Karpas-422 (cell line): Measurements from ENCODE around the gene RMI1. TPM values are rescaled to one million over a fixed set of nuclear protein-coding genes. Genes with fewer than 3 reads are reported as not detected.

Experiments used
- DNase-seq: peaks from one replicate; pipeline ENCODE4 v3.0.0-alpha.2; 2015
- H2AFZ ChIP-seq: fragments of 200-600 bp; sonication (generic); 2 replicates; pipeline ENCODE4 v1.6.1; 2014; ENCODE audit warnings: antibody characterized with exemption, low read length, mixed read lengths
- H3K27ac ChIP-seq: fragments of 200-600 bp; sonication (generic); 2 replicates; pipeline ENCODE4 v1.5.1; 2014; ENCODE audit warnings: mild to moderate bottlenecking, low read length, moderate library complexity
- H3K27me3 ChIP-seq: fragments of 200-600 bp; sonication (generic); 2 replicates; pipeline ENCODE4 v1.6.1; 2014; ENCODE audit warnings: low read length, mixed read lengths
- H3K36me3 ChIP-seq: fragments of 200-600 bp; sonication (generic); 2 replicates; pipeline ENCODE4 v1.6.1; 2014; ENCODE audit warnings: low read length, mixed read lengths; ENCODE audit not compliant: insufficient read depth
- H3K4me1 ChIP-seq: fragments of 200-600 bp; sonication (generic); 2 replicates; pipeline ENCODE4 v1.6.1; 2014; ENCODE audit warnings: mild to moderate bottlenecking, low read length, mixed read lengths
- H3K4me2 ChIP-seq: fragments of 200-600 bp; sonication (generic); 2 replicates; pipeline ENCODE4 v1.6.1; 2014; ENCODE audit warnings: low read length, low read depth, mild to moderate bottlenecking; ENCODE audit not compliant: poor library complexity, severe bottlenecking
- H3K4me3 ChIP-seq: fragments of 200-600 bp; sonication (generic); 2 replicates; pipeline ENCODE4 v1.5.1; 2014; ENCODE audit warnings: mild to moderate bottlenecking, antibody characterized with exemption, low read length, mixed read lengths
- H3K79me2 ChIP-seq: fragments of 200-600 bp; sonication (generic); 2 replicates; pipeline ENCODE4 v1.6.1; 2014; ENCODE audit warnings: mild to moderate bottlenecking, low read length, mixed read lengths
- H3K9ac ChIP-seq: fragments of 200-600 bp; sonication (generic); 2 replicates; pipeline ENCODE4 v1.6.0; 2014; ENCODE audit warnings: low read length
- H3K9me2 ChIP-seq: fragments of 200-600 bp; sonication (generic), shearing (Covaris generic); replicated peaks from 2 replicates; pipeline ENCODE4 v1.6.0; 2014; ENCODE audit warnings: mild to moderate bottlenecking, low read length, moderate library complexity; ENCODE audit not compliant: insufficient read depth
- H3K9me3 ChIP-seq: fragments of 300-700, 200-600 bp; sonication (generic); 2 replicates; pipeline ENCODE4 v1.6.1; 2014; ENCODE audit warnings: low read length, mixed read lengths
- H4K20me1 ChIP-seq: fragments of 200-600 bp; sonication (generic); 2 replicates; pipeline ENCODE4 v1.6.1; 2014; ENCODE audit warnings: mild to moderate bottlenecking, antibody characterized with exemption, low read length, low read depth; ENCODE audit not compliant: insufficient read depth
- total RNA-seq: library from RNA; depleted of rRNA; stranded (reverse); fragments of >200 nt; shearing (Covaris generic); gene quantifications from 2 replicates; pipeline ENCODE4 v1.2.3, GENCODE V29; 2014; ENCODE audit warnings: low replicate concordance

Gene RMI1
- total RNA-seq, 1 experiment from 2014 or later = 14.9 TPM

GRCh38 chr9:83975300-83975699, 5.3 kb upstream of the RMI1 start:
- Histone ChIP-seq H3K27ac (no peak overlapping the region), H3K4me1 (peaks cover 16% of the 10 kb centered on the region)

GRCh38 chr9:83976372-83976771, 4.2 kb upstream of the RMI1 start:
- Histone ChIP-seq H3K27ac (no peak overlapping the region), H3K4me3 (no peak overlapping the region), H3K27me3 (no peaks in the 10 kb centered on the region), H3K4me2 (no peak overlapping the region), H3K36me3 (peaks cover 80% of the 10 kb centered on the region), H2AFZ (no peak overlapping the region), H3K9me3 (no peaks in the 10 kb centered on the region), H3K79me2 (peaks cover 71% of the 10 kb centered on the region), H3K4me1 (peaks cover 16% of the 10 kb centered on the region), H3K9me2 (no peaks in the 10 kb centered on the region), H3K9ac (no peak overlapping the region), H4K20me1 (peaks cover 75% of the 10 kb centered on the region)
- DNase-seq = no peak

More at GRCh38 chr9:83975300-83975699, 5.3 kb upstream of the RMI1 start:
- Histone ChIP-seq H4K20me1 (peaks cover 85% of the 10 kb centered on the region), H2AFZ (no peak overlapping the region), H3K9ac (no peak overlapping the region), H3K36me3 (peaks cover 91% of the 10 kb centered on the region), H3K4me2 (no peak overlapping the region), H3K9me3 (no peaks in the 10 kb centered on the region), H3K4me3 (no peak overlapping the region), H3K9me2 (no peaks in the 10 kb centered on the region), H3K79me2 (peaks cover 63% of the 10 kb centered on the region), H3K27me3 (no peaks in the 10 kb centered on the region)
- DNase-seq = no peak

- no peaks in the 10 kb centered on the region for H3K27me3 ChIP-seq
- peaks cover 79% of the 10 kb centered on the region for H3K79me2 ChIP-seq
- no peak for DNase-seq
- H3K27ac ChIP-seq = no peak overlapping the region
- H3K4me3 ChIP-seq = no peak overlapping the region
- H3K9ac ChIP-seq = no peak overlapping the region
- H4K20me1 ChIP-seq = peaks cover 68% of the 10 kb centered on the region
- H2AFZ ChIP-seq = no peak overlapping the region
- H3K9me2 ChIP-seq = no peaks in the 10 kb centered on the region
- peaks cover 24% of the 10 kb centered on the region for H3K4me1 ChIP-seq
- peaks cover 72% of the 10 kb centered on the region for H3K36me3 ChIP-seq
- peak overlapping the region; percentile 77 for H3K4me2 ChIP-seq
- H3K9me3 ChIP-seq = no peaks in the 10 kb centered on the region
Observed at GRCh38 chr9:83977196-83977595, 3.4 kb upstream of the RMI1 start.

- Histone ChIP-seq H3K36me3 (peaks cover 52% of the 10 kb centered on the region), H3K4me3 (peak overlapping the region; percentile 91), H3K9me3 (no peaks in the 10 kb centered on the region), H3K79me2 (peaks cover 94% of the 10 kb centered on the region), H4K20me1 (peaks cover 52% of the 10 kb centered on the region), H3K4me1 (peaks cover 44% of the 10 kb centered on the region), H3K4me2 (peak overlapping the region; percentile 77), H3K27me3 (no peaks in the 10 kb centered on the region), H3K27ac (peak overlapping the region; percentile 94), H3K9me2 (no peaks in the 10 kb centered on the region), H2AFZ (no peak overlapping the region), H3K9ac (peak overlapping the region; percentile 100)
- DNase-seq = peak; percentile 94
Observed at GRCh38 chr9:83978992-83979811, 1.4 kb upstream of the RMI1 start.

DNA sequence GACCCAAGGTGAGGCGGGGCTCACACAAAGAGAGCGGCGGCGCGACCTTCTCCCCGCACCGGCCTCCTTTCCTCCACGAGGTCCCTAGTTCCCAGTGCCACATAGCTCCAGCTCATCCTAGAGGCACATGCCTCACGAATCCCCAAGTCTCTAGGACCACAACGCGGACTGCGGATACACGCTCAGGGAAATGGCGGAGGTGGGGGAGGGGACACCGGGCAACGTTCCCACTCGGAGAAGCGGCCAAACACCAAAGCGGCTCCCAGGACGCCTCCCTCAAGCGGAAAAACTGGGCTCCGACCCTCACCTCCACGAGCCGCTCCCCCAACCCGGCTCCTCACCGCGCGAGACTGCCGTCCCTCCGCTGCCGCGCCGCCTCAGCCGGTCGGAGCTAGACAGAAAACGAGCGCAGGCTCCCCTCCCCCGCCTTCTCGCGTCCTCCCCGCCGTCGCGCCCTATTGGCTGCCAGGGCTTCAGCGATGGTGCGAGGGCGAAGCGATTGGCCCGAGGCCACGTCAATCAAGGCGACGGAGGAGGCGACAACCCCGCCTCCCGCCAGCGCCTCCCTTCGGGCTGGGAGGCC, 702 bp upstream of the RMI1 start, which contains the start of gene HNRNPK:
TSS of gene HNRNPK (minus strand) at position 404 of the 583 bp plus-strand sequence. CDS start 1,963 bp downstream, outside the sequence.
- peak within 1 kb of the TSS; percentile 91 for H3K4me3 ChIP-seq
- H3K27me3 ChIP-seq = no peaks in the 10 kb centered on the region
- peaks cover 45% of the 10 kb centered on the region for H3K36me3 ChIP-seq
- peaks cover 45% of the 10 kb centered on the region for H4K20me1 ChIP-seq
- H3K79me2 ChIP-seq = peaks cover 94% of the 10 kb centered on the region
- no peak within 1 kb of the TSS for H2AFZ ChIP-seq
- peaks cover 50% of the 10 kb centered on the region for H3K4me1 ChIP-seq
- peak within 1 kb of the TSS; percentile 77 for H3K4me2 ChIP-seq
- H3K9ac ChIP-seq = peak within 1 kb of the TSS; percentile 100
- H3K9me2 ChIP-seq = no peaks in the 10 kb centered on the region
- DNase-seq = peak; percentile 99
- H3K27ac ChIP-seq = peak within 1 kb of the TSS; percentile 94
- no peaks in the 10 kb centered on the region for H3K9me3 ChIP-seq

- Histone ChIP-seq H4K20me1 (peaks cover 31% of the 10 kb centered on the region), H3K79me2 (peaks cover 94% of the 10 kb centered on the region), H3K36me3 (peaks cover 31% of the 10 kb centered on the region), H3K4me2 (peak overlapping the region; percentile 77), H2AFZ (no peak overlapping the region), H3K9me3 (no peaks in the 10 kb centered on the region), H3K9ac (peak overlapping the region; percentile 100), H3K4me1 (peaks cover 64% of the 10 kb centered on the region), H3K4me3 (peak overlapping the region; percentile 91), H3K27me3 (no peaks in the 10 kb centered on the region), H3K9me2 (no peaks in the 10 kb centered on the region), H3K27ac (peak overlapping the region; percentile 94)
- peak; percentile 78 for DNase-seq
Observed at GRCh38 chr9:83981126-83981871, 694 bp downstream of the RMI1 start.

DNA sequence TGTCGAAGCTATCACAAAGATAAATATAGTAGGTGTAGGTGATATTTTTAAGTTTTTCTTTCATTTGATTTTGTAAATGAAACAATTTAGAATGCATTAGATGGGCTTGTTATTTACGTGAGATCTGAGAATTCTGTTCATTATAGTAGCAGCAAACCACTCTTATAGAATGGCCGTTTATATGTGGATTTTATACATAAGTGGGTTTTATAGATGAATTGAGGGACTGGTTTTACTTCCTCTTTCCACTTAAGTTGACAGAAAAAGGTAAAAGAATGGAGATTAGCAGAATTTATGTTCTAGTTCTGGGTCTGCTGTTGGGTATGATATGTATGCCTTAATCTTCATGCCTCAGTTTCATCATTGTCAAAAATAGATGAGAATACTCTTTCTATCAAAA, 5.6 kb downstream of the RMI1 start:
- Histone ChIP-seq H3K4me2 (peak overlapping the region; percentile 54), H3K9me3 (no peaks in the 10 kb centered on the region), H3K79me2 (peaks cover 97% of the 10 kb centered on the region), H3K4me3 (peak overlapping the region; percentile 30; the same call in 1 of the 2 replicates), H3K27me3 (no peaks in the 10 kb centered on the region), H2AFZ (no peak overlapping the region), H3K4me1 (peaks cover 54% of the 10 kb centered on the region), H3K9ac (no peak overlapping the region; the same call in 1 of the 2 replicates), H4K20me1 (no peaks in the 10 kb centered on the region; the same call in 1 of the 2 replicates), H3K9me2 (no peaks in the 10 kb centered on the region), H3K36me3 (peaks cover 28% of the 10 kb centered on the region), H3K27ac (peak overlapping the region; percentile 75)
- DNase-seq = peak; percentile 75
